Activated naive CD4-positive, alpha-beta T cell treated with anti-CD3 and anti-CD28 coated beads, Interleukin-2, amount 50 U/mL, for 72 hours (primary cell): ENCODE measurements around the gene ZFYVE27. TPM values are rescaled to one million over a fixed set of nuclear protein-coding genes. Genes with fewer than 3 reads are reported as not detected.

ENCODE experiments used
- ATAC-seq, 2 donors: fragments of 150-1000 bp; cut with Tn5 transposase; 2 replicates each; pipeline ENCODE4 v1.10.0; 2021; ENCODE audit warnings: mild to moderate bottlenecking in 2 of 2, moderate library complexity in 2 of 2
- DNase-seq, 2 donors: peaks; one replicate each; pipeline ENCODE4 v3.0.0; 2021 to 2022; ENCODE audit warnings: low spot score in 2 of 2
- H3K27ac Mint-ChIP-seq, 2 donors: one replicate each; pipeline ENCODE4 v1.8.0; 2022; ENCODE audit warnings: mild to moderate bottlenecking in 2 of 2, mixed read lengths in 2 of 2
- H3K36me3 Mint-ChIP-seq, 2 donors: one replicate each; pipeline ENCODE4 v1.8.0; 2022; ENCODE audit warnings: mixed read lengths in 2 of 2
- H3K9me3 Mint-ChIP-seq, 2 donors: one replicate each; pipeline ENCODE4 v1.8.0; 2022; ENCODE audit warnings: mixed read lengths in 2 of 2
- total RNA-seq, 2 donors: library from RNA; stranded (reverse); gene quantifications; one replicate each; pipeline ENCODE4 v1.2.3, GENCODE V29; 2022

ZFYVE27 gene
- total RNA-seq, 2 donors from 2014 or later, result 28.0 to 29.3 TPM

DNA sequence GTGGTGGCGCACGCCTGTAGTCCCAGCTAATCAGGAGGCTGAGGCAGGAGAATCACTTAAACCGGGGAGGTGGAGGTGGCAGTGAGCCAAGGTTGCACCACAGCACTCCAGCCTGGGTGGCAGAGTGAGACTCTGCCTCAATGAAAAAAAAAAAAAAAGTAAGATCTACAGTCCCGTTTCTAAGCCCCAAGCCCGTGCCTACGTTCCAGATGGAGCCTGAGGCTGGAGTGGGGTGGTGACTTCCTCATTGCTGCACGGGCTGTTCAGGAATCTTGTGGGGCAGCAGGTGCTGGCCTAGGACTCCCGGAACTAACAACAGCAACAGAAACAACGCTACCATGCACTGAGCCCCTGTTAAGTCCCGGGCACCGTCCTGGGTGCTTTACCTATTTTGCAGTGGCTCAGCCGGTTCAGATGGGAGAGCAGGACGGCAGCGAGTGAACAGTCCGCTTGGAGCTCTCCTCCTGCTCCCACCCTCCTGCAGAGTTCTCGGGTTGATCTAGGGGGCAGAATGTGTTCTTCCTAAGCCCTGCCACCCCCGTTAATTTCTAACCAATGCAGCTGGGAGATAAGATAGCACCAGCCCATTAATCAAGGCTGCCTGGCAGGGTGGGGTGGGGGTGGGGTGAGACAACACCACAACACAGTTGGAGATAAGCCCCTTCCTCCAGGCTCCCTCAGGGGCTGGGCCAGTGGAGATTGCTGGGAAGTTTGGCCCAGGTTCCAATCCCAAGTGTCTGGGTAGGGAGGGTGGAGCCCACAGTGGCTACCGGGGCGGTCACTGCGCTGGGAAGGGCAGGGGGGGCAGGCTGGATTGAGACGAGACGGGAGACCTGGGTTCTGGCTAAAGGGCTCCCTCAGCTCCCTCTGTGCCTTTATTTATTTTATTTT is 51.9 kb downstream of the ZFYVE27 start:
- no peaks in the 10 kb centered on the region for H3K36me3 Mint-ChIP-seq
- ATAC-seq, result no peak
- no peaks in the 10 kb centered on the region for H3K9me3 Mint-ChIP-seq
- DNase-seq, result no peak
- no peak overlapping the region for H3K27ac Mint-ChIP-seq

DNA sequence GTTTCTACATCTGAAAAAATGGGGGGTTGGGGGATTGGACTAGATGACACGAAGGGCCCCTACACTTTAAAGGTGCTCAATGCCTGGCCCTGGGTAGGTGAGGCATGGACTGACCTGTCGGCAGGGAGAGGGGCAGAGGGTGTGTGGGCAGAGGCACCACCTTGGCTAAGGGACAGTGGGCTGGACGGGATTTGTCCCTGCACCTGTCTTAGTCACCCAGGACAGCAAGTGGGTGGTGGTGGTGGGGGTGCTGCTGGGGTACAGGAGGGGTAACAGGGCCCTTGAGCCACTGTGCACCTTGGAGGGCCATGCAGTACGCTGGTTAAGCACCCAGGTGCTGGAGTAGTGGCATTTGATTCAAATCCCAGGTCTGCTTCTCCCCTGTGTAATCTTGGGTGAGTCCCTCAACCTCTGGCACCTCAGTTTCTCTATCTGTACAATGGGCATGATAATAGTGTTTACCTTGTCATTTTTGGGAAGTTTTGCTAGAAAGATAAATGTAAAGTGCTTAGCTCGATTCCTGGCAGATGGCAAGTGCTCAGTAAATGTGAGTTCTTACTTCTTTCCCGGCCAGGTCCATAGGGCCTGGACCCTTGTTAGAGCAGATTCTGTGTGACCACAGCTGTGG is 53.0 kb downstream of the ZFYVE27 start:
- H3K27ac Mint-ChIP-seq, result no peak overlapping the region
- no peak for ATAC-seq

DNA sequence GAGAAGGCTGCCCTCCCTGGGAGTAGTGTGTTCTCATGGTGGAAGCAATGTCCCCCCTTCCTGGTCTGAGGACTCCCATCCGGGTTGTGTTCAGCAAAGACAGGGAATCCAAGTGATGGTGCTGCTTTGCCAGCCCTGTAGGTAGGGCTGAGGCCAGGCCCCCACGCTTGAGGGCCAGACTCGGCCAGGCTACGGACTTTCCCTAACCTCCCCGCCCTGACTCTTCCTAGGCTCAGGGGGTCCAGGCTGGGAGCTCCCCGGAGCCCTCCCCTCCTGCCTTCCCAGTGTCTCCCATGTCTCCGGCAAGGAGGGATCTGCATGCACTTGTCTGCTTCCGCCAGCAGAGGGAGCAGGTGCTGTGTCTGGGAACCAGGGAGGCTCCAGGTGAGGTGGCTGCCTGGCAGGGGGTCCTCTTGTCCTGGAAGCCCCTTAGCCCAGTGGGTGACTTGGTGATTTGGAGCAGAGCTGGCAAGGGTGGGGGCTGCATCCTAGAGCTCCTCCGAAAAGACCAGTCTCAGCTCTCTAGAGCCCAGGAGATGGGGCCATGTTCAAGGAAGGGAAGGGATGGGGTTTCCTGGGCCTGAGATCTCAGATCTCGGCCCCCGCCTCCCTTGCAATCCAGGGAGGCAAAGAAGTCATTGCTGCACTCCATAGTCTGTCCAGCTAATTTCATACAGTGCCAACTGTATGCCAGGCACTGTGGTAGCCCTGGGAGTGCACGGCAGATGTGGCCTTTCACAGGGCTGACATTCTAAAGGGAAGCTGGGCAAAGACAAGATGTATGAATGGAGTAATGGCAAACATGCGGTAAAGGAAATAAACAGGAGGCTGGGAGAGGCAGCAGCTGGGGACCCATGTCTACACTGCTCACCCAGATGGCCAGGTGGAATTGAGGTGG is 55.1 kb downstream of the ZFYVE27 start:
- peak overlapping the region; percentile 36 to 58 for H3K27ac Mint-ChIP-seq
- peaks cover 5 to 7% of the 10 kb centered on the region in 2 donors for H3K9me3 Mint-ChIP-seq
- DNase-seq (peak; percentile 74 to 76), ATAC-seq (peak; percentile 69 to 84)
- peaks cover 5 to 6% of the 10 kb centered on the region in 2 donors for H3K36me3 Mint-ChIP-seq

More for the DNA sequence above, 53.0 kb downstream of the ZFYVE27 start:
- Mint-ChIP-seq H3K9me3 (no peaks in the 10 kb centered on the region), H3K36me3 (no peaks in the 10 kb centered on the region)
- DNase-seq, result no peak

- Mint-ChIP-seq H3K9me3 (peaks cover 10 to 23% of the 10 kb centered on the region in 2 donors), H3K36me3 (peaks cover 6 to 13% of the 10 kb centered on the region in 2 donors), H3K27ac (peak overlapping the region; percentile 6 to 97)
- no peak for DNase-seq
- no peak for ATAC-seq
These were observed 59.0 kb downstream of the ZFYVE27 start for GRCh38 chr10:97795886-97796285.

GRCh38 chr10:97796651-97797050 is 59.7 kb downstream of the ZFYVE27 start:
- ATAC-seq (peak; percentile 69 to 91), DNase-seq (no peak)
- H3K9me3 Mint-ChIP-seq, result peaks cover 10 to 23% of the 10 kb centered on the region in 2 donors
- peak overlapping the region; percentile 24 to 97 for H3K27ac Mint-ChIP-seq
- H3K36me3 Mint-ChIP-seq, result peaks cover 6 to 13% of the 10 kb centered on the region in 2 donors

GRCh38 chr10:97798958-97799610 is 62.2 kb downstream of the ZFYVE27 start:
- peaks cover 10 to 23% of the 10 kb centered on the region in 2 donors for H3K9me3 Mint-ChIP-seq
- DNase-seq (no peak), ATAC-seq (peak in 1 of 2 donors; percentile 43)
- H3K36me3 Mint-ChIP-seq, result peaks cover 6 to 13% of the 10 kb centered on the region in 2 donors
- no peak overlapping the region for H3K27ac Mint-ChIP-seq

DNA sequence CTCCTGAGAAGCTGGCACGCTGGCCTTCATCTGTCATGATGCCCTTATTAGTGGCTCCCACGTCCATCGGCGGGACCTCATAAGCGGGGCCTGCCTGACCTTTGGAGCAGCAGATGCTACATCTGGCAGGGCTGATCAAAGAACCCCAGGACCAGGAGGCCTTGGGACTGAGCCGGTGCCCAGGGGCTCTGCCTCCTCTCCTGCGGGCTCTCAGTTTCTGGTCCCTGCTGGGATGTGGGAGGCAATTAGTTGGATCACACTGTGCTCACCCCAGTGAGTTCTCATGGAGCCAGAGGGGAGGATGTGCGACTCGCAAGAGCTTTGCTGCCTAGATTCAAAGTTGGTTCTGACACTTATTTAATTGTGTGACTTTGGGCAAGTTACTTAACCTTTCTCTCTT is 63.5 kb downstream of the ZFYVE27 start:
- H3K36me3 Mint-ChIP-seq, result peaks cover 6 to 13% of the 10 kb centered on the region in 2 donors

GRCh38 chr10:97801422-97801821 is 64.5 kb downstream of the ZFYVE27 start:
- DNase-seq, result no peak
- ATAC-seq, result no peak
- peaks cover 3 to 13% of the 10 kb centered on the region in 2 donors for H3K36me3 Mint-ChIP-seq
- peaks cover 7 to 20% of the 10 kb centered on the region in 2 donors for H3K9me3 Mint-ChIP-seq
- peak overlapping the region in 1 of 2 donors; percentile 58 for H3K27ac Mint-ChIP-seq

More for the DNA sequence above, 63.5 kb downstream of the ZFYVE27 start:
- no peak for DNase-seq
- Mint-ChIP-seq H3K27ac (no peak overlapping the region), H3K9me3 (peaks cover 10 to 23% of the 10 kb centered on the region in 2 donors)
- ATAC-seq, result no peak

- ATAC-seq (no peak), DNase-seq (no peak)
- H3K27ac Mint-ChIP-seq, result no peak overlapping the region
- H3K36me3 Mint-ChIP-seq, result no peaks in the 10 kb centered on the region
- H3K9me3 Mint-ChIP-seq, result no peaks in the 10 kb centered on the region
These were observed 68.4 kb downstream of the ZFYVE27 start for GRCh38 chr10:97805096-97805884.

- H3K27ac Mint-ChIP-seq, result no peak overlapping the region
- ATAC-seq (no peak), DNase-seq (no peak)
- no peaks in the 10 kb centered on the region for H3K36me3 Mint-ChIP-seq
- no peaks in the 10 kb centered on the region for H3K9me3 Mint-ChIP-seq
These were observed 69.0 kb downstream of the ZFYVE27 start for GRCh38 chr10:97805949-97806348.

DNA sequence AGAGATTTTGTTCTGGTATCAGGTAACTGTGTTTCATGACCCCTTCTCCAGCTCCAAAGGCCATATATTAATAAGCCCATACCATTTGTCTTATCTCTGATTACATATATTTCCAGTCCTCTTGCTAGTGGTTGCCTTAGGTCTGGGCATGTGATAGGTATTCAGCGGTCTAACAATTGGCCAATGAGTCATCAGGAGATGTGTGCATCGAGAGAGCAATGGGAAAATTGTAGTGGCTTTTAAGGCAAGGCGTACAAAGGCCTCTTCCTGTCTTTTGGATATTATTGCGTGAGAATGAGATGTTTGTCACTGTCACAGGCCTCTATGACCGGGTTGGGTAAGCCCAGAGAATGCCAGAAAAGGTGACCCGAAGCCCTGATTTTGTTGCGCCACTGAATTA is 73.5 kb downstream of the ZFYVE27 start:
- ATAC-seq, result no peak
- Mint-ChIP-seq H3K27ac (no peak overlapping the region), H3K9me3 (no peaks in the 10 kb centered on the region), H3K36me3 (no peaks in the 10 kb centered on the region)
- no peak for DNase-seq

Other genes starting within 250 kb of the ZFYVE27 start
- gene MMS19, start 238.7 kb upstream of the ZFYVE27 start, total RNA-seq, result 100 to 1,000 TPM in 1 of 2 donors, 10 to 100 TPM in 1; 74.2 to 125 TPM
- gene UBTD1, start 238.2 kb upstream of the ZFYVE27 start, total RNA-seq, result 1 to 10 TPM; 1.9 to 3.5 TPM
- gene ANKRD2, start 164.3 kb upstream of the ZFYVE27 start, total RNA-seq, result under 1 TPM; 0.25 to 0.39 TPM
- not detected for gene HOGA1, start 152.7 kb upstream of the ZFYVE27 start, total RNA-seq
- gene C10orf62, start 147.4 kb upstream of the ZFYVE27 start, total RNA-seq, result not detected
- gene MORN4, start 103.6 kb upstream of the ZFYVE27 start, total RNA-seq, result 1 to 10 TPM; 1.1 to 6.0 TPM
- gene PI4K2A, start 96.5 kb upstream of the ZFYVE27 start, total RNA-seq, result 10 to 100 TPM in 1 of 2 donors, 1 to 10 TPM in 1; 9.7 to 13.6 TPM
- gene AVPI1, start 49.9 kb upstream of the ZFYVE27 start, total RNA-seq, result 1 to 10 TPM; 2.2 to 2.8 TPM
- 1 to 10 TPM in 1 of 2 donors, under 1 TPM in 1; 0.57 to 7.1 TPM for gene MARVELD1, start 23.4 kb upstream of the ZFYVE27 start, total RNA-seq
- gene SFRP5, start 34.9 kb downstream of the ZFYVE27 start, total RNA-seq, result not detected
- gene GOLGA7B, start 112.7 kb downstream of the ZFYVE27 start, total RNA-seq, result under 1 TPM; 0.41 to 0.88 TPM